BJ (cell line): Measurements from ENCODE around the gene CCDC150. TPM values are rescaled to one million over a fixed set of nuclear protein-coding genes. Genes with fewer than 3 reads are reported as not detected.

Experiments used
- CTCF ChIA-PET: fragments of 350-600 bp; formaldehyde crosslinking; extraction: SDS; loops from one replicate; lab custom pipeline; 2021; ENCODE audit warnings: antibody characterized with exemption, inconsistent platforms; lab: Yijun Ruan, JAX
- POLR2A ChIA-PET: fragments of 300-600 bp; sonication (Branson Sonifier 250); formaldehyde crosslinking; extraction: SDS; loops from one replicate; lab custom pipeline; 2021; ENCODE audit warnings: antibody characterized with exemption; lab: Charles Lee
- DNase-seq: peaks from one replicate; pipeline ENCODE4 v3.0.0-alpha.2; 2011; ENCODE audit warnings: low read depth
- H3K27me3 ChIP-seq: 2 replicates; pipeline ENCODE4 v1.6.0; 2011; ENCODE audit warnings: low read length; ENCODE audit not compliant: control insufficient read depth, insufficient read depth
- H3K36me3 ChIP-seq: 2 replicates; pipeline ENCODE4 v1.5.1; 2011; ENCODE audit warnings: low read length; ENCODE audit not compliant: control insufficient read depth, insufficient read depth
- H3K4me3 ChIP-seq: 2 replicates; pipeline ENCODE4 v1.5.1; 2011; ENCODE audit warnings: low read depth, mild to moderate bottlenecking, control low read depth, low read length
- CTCF ChIP-seq: IDR thresholded peaks from 2 replicates; pipeline ENCODE4 v1.5.1; 2011; ENCODE audit warnings: low read depth, mild to moderate bottlenecking, control low read depth, inconsistent platforms, low read length, moderate library complexity; ENCODE audit not compliant: insufficient read depth
- polyA plus RNA-seq: library from polyadenylated mRNA; depleted of rRNA; stranded (reverse); fragments of >200 nt; gene quantifications from 2 replicates; pipeline ENCODE4 v1.2.3, GENCODE V29; 2011

Gene CCDC150
- polyA plus RNA-seq, 1 experiment, result 0.96 TPM

DNA sequence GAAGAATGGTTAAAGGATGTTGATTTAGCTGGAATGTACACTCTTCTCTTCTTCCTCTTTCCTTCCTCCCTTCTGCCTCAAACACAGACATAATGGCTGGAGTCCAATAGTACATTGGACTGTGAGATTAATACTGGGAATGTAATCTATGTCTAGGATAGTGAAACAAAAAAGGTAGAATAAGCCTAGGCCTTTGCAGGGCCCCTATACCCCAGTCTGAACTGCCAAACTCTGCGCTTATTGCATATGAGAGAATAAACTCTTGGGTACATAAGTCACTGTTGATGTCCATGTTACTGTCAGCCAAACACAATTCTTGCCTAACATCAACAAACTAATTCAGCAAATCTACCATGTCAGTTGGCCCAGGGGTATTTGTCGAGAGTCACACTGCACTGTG, 29.7 kb upstream of the CCDC150 start:
- ChIA-PET POLR2A (no interaction called here), CTCF (no interaction called here)
- DNase-seq, result no peak
- TF ChIP-seq CTCF, result no peak
- Histone ChIP-seq H3K4me3 (no peak overlapping the region), H3K27me3 (no peaks in the 10 kb centered on the region), H3K36me3 (no peaks in the 10 kb centered on the region)

DNA sequence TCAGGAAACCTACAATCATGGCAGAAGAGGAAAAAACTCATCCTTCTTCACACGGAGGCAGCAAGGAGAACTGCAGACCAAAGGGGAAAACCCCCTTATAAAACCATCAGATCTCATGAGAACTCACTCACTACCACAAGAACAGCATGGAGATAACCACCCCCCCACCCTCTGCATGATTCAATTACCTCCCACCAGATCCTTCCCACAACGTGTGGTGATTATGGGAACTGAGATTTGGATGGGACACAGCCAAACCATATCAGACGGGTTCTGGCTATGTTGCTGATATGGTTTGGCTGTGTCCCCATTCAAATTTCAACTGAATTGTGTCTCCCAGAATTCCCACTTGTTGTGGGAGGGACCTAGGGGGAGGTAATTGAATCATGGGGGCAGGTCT, 28.7 kb upstream of the CCDC150 start:
- no peak for DNase-seq
- no peaks in the 10 kb centered on the region for H3K27me3 ChIP-seq
- H3K36me3 ChIP-seq, result no peaks in the 10 kb centered on the region
- TF ChIP-seq CTCF, result no peak
- H3K4me3 ChIP-seq, result no peak overlapping the region
- ChIA-PET CTCF (no interaction called here), POLR2A (no interaction called here)

GRCh38 chr2:196613302-196613701, 26.2 kb upstream of the CCDC150 start:
- CTCF ChIA-PET, result no interaction called here
- POLR2A ChIA-PET, result no interaction called here

DNA sequence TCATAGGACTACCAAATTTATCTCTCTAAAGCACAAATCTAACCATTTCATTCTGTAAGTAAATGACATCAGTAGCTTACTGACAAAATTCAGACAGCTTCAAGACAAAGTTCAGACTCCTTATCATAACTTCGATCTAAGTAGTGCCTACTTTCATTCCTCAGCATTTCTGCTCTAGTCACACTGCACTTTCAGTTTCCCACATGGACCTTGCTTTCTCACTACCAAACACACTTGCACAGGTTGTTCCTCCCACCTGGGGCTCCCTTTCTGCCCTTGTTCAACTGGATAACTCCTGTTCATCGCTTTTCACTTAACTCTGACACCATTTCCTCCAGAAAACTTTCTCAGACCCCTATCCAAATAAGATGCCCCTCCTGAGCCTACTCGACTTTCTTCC, 22.1 kb upstream of the CCDC150 start:
- H3K4me3 ChIP-seq, result no peak overlapping the region
- no peaks in the 10 kb centered on the region for H3K36me3 ChIP-seq
- no peak for TF ChIP-seq CTCF
- ChIA-PET POLR2A (no interaction called here), CTCF (no interaction called here)
- no peaks in the 10 kb centered on the region for H3K27me3 ChIP-seq
- no peak for DNase-seq

More at GRCh38 chr2:196613302-196613701, 26.2 kb upstream of the CCDC150 start:
- Histone ChIP-seq H3K4me3 (no peak overlapping the region), H3K27me3 (no peaks in the 10 kb centered on the region), H3K36me3 (no peaks in the 10 kb centered on the region)
- TF ChIP-seq CTCF, result no peak
- no peak for DNase-seq

GRCh38 chr2:196618661-196619060, 20.9 kb upstream of the CCDC150 start:
- POLR2A ChIA-PET, result no interaction called here
- Histone ChIP-seq H3K36me3 (no peaks in the 10 kb centered on the region), H3K27me3 (no peaks in the 10 kb centered on the region), H3K4me3 (no peak overlapping the region)
- TF ChIP-seq CTCF, result no peak
- CTCF ChIA-PET, result interaction anchor here (1.0 to 1.2 kb wide), 2 partner anchors 10 to 17 kb away, joined by 4 read pairs; no protein-coding TSS in a partner anchor
- DNase-seq, result no peak
